GM12891 (cell line): ENCODE data around the gene KIF4A.
A peak's percentile ranks its signal among the peaks of the same experiment; 100 is the strongest.
"Not testable (repeated sequence)": the region's sequence is repeated elsewhere in the genome, so short reads cannot be mapped to it uniquely, and the experiment has no call there.

Experiments used
- DNase-seq: peaks from one replicate; pipeline ENCODE4 v3.0.0; 2011; ENCODE audit warnings: low spot score; ENCODE audit not compliant: insufficient read length
- FAIRE-seq: peaks from 2 replicates; lab custom pipeline; 2011; peaks lifted over from hg19 to GRCh38; lab: Jason Lieb, UNC
- PAX5 ChIP-seq: IDR thresholded peaks from 2 replicates; pipeline ENCODE4 v1.6.1; 2011; ENCODE audit warnings: low read length, moderate library complexity, mild to moderate bottlenecking; ENCODE audit not compliant: insufficient read depth, severe bottlenecking
- POLR2A ChIP-seq: IDR thresholded peaks from 2 replicates; pipeline ENCODE4 v1.6.1; 2011; ENCODE audit warnings: low read depth, low read length, control low read depth
- POLR2AphosphoS5 ChIP-seq: IDR thresholded peaks from 2 replicates; pipeline ENCODE4 v1.6.1; 2011; ENCODE audit warnings: low read depth, low read length, control low read depth
- POU2F2 ChIP-seq: IDR thresholded peaks from 2 replicates; pipeline ENCODE4 v1.6.1; 2011; ENCODE audit warnings: low read depth, mild to moderate bottlenecking, control low read depth, low read length, moderate library complexity
- SPI1 ChIP-seq: IDR thresholded peaks from 2 replicates; pipeline ENCODE4 v1.6.1; 2011; ENCODE audit warnings: low read depth, low read length, control low read depth
- TAF1 ChIP-seq: IDR thresholded peaks from 2 replicates; pipeline ENCODE4 v1.6.1; 2011; ENCODE audit warnings: low read depth, low read length, control low read depth

Gene KIF4A

GRCh38 chrX:70398899-70399298, 109.0 kb downstream of the KIF4A start:
- no peak for DNase-seq
- FAIRE-seq = no peak
- TF ChIP-seq POLR2AphosphoS5 (no peak), PAX5 (no peak), POU2F2 (no peak), SPI1 (no peak), POLR2A (no peak), TAF1 (no peak)

GRCh38 chrX:70400181-70400580, 110.3 kb downstream of the KIF4A start:
- FAIRE-seq = not testable (repeated sequence)

DNA sequence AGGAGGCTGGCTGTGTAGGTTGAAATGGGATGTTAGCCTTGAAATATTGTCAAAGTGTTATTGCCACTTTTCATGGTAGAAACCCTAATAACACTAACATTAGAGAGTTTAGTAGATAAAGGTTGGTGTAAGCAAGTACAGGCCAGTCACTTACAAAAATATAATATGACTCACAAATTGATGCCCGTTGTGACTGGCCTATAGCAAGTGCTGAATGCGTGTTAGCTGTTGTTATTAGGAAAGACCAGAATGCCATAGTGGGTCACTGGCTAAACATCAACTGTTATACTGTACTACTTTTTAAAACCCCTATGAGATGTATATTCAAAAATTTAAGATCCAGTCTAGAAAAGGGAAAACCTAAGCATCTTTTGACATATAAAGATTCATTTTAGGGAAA, 112.8 kb downstream of the KIF4A start:
- TF ChIP-seq SPI1 (no peak), POLR2A (no peak), POU2F2 (no peak), TAF1 (no peak), PAX5 (no peak), POLR2AphosphoS5 (no peak)
- FAIRE-seq = peak; percentile 77
- DNase-seq = no peak

More at GRCh38 chrX:70400181-70400580, 110.3 kb downstream of the KIF4A start:
- DNase-seq = not testable (repeated sequence)

DNA sequence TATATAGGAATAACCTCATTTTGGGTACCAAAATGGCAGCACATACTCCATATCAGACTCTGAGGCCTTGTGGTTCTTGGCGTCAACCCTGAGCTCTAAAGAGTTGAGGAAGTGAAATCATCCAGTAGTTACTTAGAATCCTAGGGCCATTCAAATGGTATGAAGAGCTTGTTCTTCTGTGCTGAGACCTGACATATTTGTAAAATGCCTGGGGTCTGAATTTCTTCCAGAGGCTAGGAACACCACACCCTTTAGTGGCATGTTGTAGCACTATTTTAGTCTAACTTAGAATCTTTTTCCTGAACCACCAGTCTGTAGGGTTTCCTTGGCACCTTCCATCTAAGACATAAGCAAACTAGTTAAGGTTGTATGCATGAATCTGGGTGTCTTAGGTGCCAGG, 115.1 kb downstream of the KIF4A start:
- FAIRE-seq (no peak), DNase-seq (no peak)
- TF ChIP-seq POLR2A = no peak
- peak; percentile 23; the same call in 1 of the 2 replicates for TF ChIP-seq SPI1

DNA sequence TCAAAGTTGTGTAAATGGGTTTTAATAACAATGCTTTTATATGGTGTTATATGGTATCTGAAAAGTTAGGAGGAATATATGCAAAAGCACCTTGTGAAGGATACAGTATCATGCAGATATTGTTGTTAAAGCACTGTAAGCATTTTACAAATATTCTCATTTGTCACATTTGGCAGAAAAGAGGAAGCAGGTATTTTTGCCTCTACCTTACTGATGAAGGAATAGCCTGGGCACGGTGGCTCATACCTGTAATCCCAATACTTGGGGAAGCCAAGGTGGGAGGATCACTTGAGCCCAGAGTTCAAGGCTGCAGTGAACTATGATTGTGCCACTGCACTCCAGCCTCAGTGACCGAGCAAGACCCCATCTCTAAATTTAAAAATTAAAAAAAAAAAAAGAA, 121.0 kb downstream of the KIF4A start:
- TF ChIP-seq POU2F2 (no peak), SPI1 (peak; percentile 50; the same call in 1 of the 2 replicates), POLR2A (no peak)
- FAIRE-seq = no peak
- no peak for DNase-seq

GRCh38 chrX:70411475-70411874, 121.6 kb downstream of the KIF4A start:
- DNase-seq (no peak), FAIRE-seq (no peak)
- TF ChIP-seq TAF1 (no peak), SPI1 (no peak), POU2F2 (no peak), PAX5 (no peak), POLR2A (no peak), POLR2AphosphoS5 (no peak)

- TF ChIP-seq POLR2A (no peak), TAF1 (no peak), SPI1 (no peak), POLR2AphosphoS5 (no peak), PAX5 (no peak), POU2F2 (no peak)
- FAIRE-seq = no peak
- DNase-seq = no peak
These were observed 131.7 kb downstream of the KIF4A start for GRCh38 chrX:70421618-70422017.

DNA sequence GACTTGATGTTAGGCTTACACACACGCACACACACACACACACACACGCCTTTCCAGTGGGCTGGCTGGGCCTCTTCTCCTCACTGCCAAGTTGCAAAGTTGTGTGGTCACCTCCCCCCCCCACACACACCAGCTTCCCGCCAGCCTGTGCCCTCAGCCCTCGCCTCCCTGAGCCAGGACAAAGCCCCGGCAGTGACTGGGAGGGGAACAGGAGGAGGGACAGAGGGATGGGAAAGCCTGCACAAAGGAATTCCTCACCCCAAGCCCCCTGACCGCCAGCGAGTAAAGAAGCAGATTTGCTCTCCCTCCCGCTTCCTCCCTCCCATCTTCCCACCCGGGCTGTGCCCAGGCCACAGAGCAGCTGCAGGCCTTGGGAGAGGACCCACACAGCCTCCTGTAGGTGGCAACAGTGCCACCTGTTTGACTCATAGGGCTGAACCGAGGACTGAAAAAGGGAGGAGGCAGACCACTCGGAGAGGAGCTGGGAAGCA, 133.0 kb downstream of the KIF4A start, which contains the start of gene GDPD2:
TSS of gene GDPD2 (plus strand) at position 464 of the 491 bp plus-strand sequence. CDS start 1,671 bp downstream, outside the sequence.
- DNase-seq (no peak), FAIRE-seq (no peak)
- TF ChIP-seq SPI1 = no peak
- TF ChIP-seq TAF1 = no peak
- no peak for TF ChIP-seq POU2F2
- TF ChIP-seq POLR2AphosphoS5 = no peak
- TF ChIP-seq POLR2A = no peak

- FAIRE-seq (no peak), DNase-seq (no peak)
- TF ChIP-seq POU2F2 = no peak
- no peak for TF ChIP-seq PAX5
- no peak for TF ChIP-seq TAF1
- TF ChIP-seq SPI1 = no peak
- no peak for TF ChIP-seq POLR2A
- TF ChIP-seq POLR2AphosphoS5 = no peak
These were observed 134.2 kb downstream of the KIF4A start for GRCh38 chrX:70423936-70424675.

- no peak for FAIRE-seq
- no peak for TF ChIP-seq POLR2A
- no peak for TF ChIP-seq POLR2AphosphoS5
- TF ChIP-seq PAX5 = no peak
- TF ChIP-seq TAF1 = no peak
- TF ChIP-seq SPI1 = no peak
- TF ChIP-seq POU2F2 = no peak
- DNase-seq = no peak
These were observed 134.9 kb downstream of the KIF4A start for GRCh38 chrX:70424801-70425200.
